Measurements from ENCODE around the gene HDAC7.

HDAC7 gene

GRCh38 chr12:47757840-47758583 lies 61.7 kb downstream of the HDAC7 start:
- no peak for DNase-seq

- no peak for DNase-seq
These were observed 62.3 kb downstream of the HDAC7 start for GRCh38 chr12:47757364-47757839.

- DNase-seq, result no peak
These were observed 63.8 kb downstream of the HDAC7 start for GRCh38 chr12:47755655-47756562.

GRCh38 chr12:47754881-47755280 lies 64.8 kb downstream of the HDAC7 start:
- peak; percentile 23 for DNase-seq

GRCh38 chr12:47754126-47754525 lies 65.6 kb downstream of the HDAC7 start:
- DNase-seq, result no peak

GRCh38 chr12:47753021-47754001 lies 66.4 kb downstream of the HDAC7 start:
- no peak for DNase-seq

GRCh38 chr12:47752552-47752951 lies 67.2 kb downstream of the HDAC7 start:
- no peak for DNase-seq

GRCh38 chr12:47752121-47752520 lies 67.6 kb downstream of the HDAC7 start:
- no peak for DNase-seq

- DNase-seq, result no peak
These were observed 68.1 kb downstream of the HDAC7 start for GRCh38 chr12:47751561-47751960.

GRCh38 chr12:47750916-47751470 lies 68.7 kb downstream of the HDAC7 start:
- DNase-seq, result no peak

GRCh38 chr12:47750229-47750798 lies 69.4 kb downstream of the HDAC7 start:
- DNase-seq, result no peak

- no peak for DNase-seq
These were observed 70.8 kb downstream of the HDAC7 start for GRCh38 chr12:47748899-47749298.

GRCh38 chr12:47748507-47748828 lies 71.2 kb downstream of the HDAC7 start:
- no peak for DNase-seq

GRCh38 chr12:47747596-47748506 lies 71.9 kb downstream of the HDAC7 start:
- DNase-seq, result no peak

GRCh38 chr12:47747126-47747525 lies 72.6 kb downstream of the HDAC7 start:
- no peak for DNase-seq

- no peak for DNase-seq
These were observed 73.2 kb downstream of the HDAC7 start for GRCh38 chr12:47746523-47746922.

GRCh38 chr12:47746073-47746472 lies 73.6 kb downstream of the HDAC7 start:
- DNase-seq, result no peak

GRCh38 chr12:47745485-47746041 lies 74.1 kb downstream of the HDAC7 start:
- no peak for DNase-seq

GRCh38 chr12:47744778-47745436 lies 74.8 kb downstream of the HDAC7 start:
- no peak for DNase-seq

GRCh38 chr12:47744005-47744651 lies 75.6 kb downstream of the HDAC7 start:
- peak; percentile 12 for DNase-seq

All from hematopoietic multipotent progenitor cell treated with erythropoietin and hydrocortisone succinate and interleukin-3 and kit ligand, for 8 days (in vitro differentiated cells).